ENCODE measurements around the gene NOS3.

Gene NOS3

DNA sequence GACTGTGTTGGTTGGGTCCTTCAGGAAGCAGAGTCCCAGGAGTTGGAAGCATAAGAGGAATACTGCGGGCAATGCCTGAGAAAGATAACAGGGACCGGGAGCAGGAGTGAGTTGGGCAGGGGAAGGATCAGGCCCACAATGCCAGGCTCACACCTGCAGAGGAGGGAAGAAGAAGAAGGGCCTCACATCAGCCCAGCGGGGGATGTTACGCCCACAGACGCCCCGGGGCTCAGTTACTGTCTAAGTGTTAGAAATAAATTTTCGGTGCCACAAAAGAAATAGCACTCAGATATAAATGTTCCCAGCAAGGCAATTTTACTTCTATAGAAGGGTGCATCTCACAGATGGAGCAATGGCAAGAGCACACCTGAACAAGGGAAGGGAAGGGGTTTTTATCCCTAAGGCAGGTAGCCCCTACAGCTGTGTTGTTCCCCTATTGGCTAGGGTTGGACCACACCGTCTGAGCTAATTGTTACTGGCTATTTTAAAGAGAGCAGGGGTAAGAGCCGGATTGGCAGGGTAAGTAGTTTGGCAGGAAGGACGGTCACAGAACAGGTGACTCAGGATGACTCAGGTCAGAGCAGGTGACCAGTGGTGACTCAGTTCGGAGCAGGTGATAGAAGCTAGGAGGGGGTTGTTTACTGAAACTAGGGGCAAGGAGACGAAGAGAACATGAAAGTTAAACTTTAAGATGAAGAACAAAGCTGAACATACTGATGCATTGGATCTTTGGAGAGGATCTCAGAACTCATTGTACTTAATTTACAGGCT, at the start of gene NOS3:
Gene NOS3, plus strand, starts transcription at position 602 of the 771 bp plus-strand sequence. CDS start 2,787 bp downstream, outside the sequence.
- no peak for ATAC-seq

DNA sequence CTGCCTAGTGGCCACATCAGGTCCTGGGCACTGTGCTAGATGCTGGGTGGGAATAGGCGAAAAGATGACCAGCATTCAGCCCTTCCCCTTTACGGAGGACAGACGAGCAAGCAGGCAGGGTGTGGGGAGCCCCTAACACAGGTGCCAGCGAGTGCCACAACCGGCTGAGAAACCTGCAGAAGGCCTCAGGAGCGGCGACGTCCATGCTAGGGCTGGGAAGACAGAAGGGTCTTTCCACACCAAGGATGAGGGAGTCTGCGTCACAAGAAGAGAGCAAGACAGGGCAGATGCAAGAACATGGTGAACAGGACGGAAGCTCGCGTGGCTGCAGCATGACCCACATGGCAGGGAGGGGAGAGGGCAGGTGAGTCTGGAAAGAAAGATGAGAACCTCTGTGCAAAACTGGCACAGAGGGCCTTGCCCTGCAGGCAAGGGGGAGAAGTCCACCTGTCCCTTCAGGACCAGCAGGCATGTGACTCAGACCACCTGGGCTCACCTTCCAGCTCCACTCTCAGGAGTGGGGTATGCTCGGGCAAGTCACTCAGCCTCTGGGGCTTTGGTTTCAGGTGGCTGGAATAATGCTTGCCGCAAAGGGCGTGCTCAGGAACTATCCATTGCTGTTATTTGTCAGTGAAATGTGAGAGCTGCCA, 49.3 kb upstream of the NOS3 start:
- ATAC-seq: no peak

DNA sequence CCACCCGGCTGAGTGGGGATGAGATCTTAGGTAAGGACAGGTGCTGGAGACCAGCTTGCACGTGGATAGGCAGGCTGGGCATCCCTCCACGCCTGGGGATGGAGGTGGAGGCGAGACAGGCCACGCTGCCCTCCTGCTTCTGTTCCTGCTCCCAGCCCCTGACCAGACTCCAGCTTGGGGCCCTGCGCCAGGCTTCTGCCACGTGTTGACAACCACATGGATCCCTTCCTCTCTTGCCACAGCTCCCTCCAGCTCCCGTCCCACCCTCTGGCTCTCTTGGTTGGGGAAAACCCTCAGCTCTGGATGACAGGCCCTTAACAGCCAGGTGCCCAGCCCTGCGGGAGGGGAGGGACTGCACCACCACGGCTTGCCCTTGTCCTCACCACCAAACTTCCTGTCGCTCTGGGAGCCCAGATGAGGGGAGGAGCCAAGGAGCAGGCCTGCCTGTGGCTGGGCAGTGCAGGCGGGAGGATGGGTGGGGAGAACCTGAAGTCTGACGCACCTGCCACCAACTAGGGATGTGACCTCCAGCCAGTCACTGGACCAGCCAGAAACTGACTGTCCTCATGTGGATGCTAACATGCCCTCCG, 48.7 kb upstream of the NOS3 start:
- ATAC-seq: peak; percentile 71 to 74

DNA sequence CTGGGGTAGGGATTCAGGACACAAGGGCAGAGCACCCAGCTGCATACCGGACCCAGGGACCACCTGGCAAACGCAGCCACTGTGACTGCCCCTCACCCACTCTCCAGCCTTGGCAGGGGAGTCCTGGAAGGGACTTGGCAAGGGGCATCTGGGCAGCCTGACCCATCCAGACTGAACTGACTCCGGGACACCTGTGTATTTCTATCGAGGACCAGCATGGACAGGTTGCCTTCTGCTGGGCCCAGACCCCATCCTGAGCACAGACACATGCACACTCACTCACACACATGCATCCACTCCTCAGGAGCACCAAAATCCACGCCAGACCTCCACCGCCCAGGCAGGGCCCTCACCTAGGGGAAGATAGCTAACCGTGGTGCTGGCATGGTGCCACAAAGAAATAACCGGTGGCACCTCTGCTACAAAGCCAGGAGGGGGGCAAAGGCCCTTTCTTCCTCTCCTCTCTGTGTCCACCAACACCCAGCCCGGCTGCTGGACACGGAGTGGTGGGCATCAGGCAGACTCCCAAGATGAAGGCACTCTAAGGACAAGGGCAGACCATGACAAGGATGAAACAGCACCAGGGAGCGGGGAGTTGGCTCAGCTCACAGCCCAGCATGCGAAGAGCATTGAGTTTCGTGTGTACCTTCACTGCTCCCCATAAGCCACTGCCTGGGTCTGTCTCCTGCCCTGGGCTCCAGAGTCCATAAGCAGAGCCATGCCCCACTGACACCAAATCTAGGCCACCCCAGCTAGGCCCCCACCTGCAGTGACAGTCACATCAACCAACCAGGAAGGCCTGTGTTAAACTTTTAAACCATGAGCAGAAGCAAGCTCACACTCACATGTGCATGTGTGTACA, 48.0 kb upstream of the NOS3 start:
- ATAC-seq: no peak

DNA sequence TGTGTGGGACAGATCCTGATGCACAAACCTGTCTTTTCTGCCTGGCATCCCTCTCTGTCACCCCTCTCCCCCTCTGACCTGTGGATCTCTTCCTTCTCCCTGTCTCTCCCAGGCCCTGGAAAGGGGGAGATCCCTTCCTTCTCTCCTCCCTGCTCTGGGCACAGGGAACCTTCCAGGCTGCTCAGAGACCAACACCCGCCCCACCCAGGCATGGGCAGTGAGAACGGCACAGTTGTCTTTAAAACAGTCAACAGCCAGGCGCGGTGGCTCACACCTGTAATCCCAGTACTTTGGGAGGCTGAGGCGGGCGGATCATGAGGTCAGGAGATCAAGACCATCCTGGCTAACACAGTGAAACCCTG, 47.4 kb upstream of the NOS3 start:
- ATAC-seq: no peak

DNA sequence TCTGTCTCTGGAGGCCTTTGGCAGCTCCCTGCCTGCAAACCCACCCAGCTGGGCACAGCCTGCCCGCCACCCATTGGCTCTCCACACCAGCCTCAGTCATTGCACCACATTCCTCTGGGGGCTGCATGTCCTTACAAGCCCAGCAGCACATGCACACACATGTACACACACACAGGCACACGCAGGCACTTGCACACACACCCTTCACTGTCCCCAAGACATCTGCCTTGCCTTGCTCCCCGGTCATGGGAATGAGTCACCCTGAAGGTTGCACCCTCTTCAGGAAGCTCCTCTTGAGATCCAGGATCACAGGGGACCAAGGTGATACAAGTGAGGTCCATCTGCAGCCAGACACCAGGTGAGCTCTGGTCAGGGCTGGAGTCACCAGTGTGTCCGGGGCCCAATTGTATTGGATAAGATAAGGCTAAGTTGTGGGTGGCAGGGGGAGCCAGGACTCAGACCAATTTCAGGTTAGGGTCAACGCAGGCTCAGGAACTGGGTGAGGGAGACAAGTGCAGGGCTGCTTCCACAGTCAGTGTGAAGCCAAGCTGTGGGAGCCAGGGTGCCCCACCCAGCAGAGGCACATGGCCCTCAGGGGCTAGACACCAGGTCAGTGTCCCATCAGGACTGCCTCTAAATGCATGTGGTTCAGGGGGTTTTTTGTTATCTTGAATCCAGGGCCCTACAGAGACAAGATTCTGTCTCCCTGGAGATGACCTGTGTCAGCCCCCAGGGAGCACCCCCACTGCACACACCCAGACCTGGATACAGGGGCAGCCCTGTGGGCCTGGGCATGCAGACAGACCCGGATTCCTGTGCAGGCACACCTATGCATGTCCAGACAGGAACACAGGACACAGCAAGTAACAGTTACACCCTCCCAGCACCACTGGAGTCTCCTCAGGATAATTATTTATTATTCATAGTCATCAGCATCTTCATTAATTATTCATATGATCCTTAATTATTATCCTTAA, 46.5 kb upstream of the NOS3 start:
- no peak for ATAC-seq

DNA sequence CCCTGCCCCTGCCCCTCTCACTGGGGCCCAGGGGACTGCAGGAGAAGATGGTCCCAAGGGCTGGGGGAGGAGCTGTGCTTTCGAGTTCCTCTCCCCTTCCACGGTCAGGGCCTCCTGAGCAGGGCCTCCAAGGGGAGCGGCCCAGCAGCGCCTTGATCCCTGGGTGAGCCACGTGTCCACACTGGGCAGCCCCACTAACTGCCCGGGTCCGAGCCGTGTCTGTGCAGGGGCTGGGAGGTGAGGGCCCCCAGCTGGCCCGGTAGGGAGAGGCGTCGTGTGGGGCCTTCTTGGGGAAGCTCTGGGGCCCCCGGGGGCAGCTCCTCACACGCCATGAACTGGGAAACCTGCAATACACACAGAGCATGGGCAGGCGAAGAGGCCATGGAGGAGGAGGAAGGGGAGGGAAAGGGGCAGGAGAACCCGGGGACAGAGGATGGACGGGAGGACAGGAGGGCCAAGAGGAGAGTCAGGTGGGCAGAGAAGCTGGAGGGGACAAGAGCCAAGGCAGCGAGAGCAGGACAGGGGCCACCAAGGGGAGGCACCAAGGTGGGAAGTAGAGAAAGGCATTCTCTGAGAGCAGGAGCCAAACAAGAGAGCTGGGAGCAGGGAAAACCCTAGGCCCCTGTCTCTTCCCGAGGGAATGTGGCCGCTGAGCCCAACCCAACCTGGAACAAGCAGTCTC, 45.5 kb upstream of the NOS3 start:
- no peak for ATAC-seq

DNA sequence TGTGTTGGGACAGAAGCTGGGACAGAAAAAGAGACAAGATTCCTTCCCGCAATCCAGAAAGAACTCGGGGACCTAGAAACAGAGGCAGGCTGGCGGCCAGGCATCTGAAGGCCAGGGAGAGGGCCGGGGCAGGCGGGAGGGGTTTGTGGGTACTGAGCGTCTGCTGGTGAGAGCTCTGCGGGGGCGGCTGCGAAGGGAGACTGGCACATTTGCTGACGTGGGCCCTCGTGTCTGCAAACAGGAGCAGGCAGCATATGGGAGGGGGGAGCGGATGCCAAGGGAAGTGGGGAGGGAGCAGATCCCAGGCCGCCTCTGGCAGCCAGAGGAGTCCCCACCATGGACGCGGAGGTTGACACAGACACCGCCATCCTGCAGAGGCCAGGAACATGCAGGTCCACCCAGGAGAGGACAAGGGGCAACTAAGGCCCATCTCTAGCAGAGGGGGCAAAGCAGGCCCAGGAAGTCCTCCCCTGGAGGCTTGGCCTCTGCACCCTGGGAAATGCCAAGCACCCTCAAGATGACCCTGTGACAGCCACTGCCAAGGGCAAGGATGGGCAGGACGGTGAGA, 44.9 kb upstream of the NOS3 start:
- ATAC-seq: no peak

DNA sequence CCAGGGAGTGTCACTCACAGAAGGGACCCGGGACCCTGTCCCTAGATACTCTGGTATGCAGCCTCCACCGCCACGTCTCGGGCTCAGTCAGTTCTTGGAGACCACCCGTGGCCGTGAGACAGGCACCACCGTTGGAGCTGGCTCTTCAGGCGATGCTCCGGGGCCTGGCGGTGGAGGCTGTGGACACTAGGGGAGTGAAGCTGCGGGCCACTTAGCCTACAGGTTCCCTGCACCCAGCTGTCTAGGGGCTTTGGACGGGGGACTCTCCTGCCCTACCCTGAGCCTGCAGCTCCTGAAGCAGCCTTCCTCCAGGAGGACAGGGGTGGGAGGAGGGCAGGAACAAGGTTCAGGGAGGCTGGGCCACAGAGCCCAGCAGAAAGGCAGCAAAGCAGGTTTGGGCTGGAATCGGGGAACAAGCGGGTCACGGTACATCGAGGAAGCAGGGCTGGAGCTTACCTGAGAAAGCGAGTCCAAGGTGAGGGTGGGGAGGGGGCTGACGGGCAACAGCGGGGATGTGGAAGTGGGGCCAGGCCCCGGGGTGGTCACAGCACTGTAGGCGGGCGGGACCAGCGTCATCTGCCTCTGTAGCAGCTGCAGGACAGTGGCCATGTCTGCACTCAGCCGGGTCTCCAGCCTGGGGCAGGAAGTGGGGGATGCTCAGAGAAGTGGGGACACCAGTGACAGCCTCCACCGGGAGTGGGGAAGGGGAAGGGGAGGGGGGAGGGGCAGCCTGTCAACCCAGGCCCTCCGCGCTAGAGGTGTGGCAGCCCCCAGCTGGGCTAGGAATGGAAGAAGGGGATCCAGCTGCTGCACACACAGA, 44.2 kb upstream of the NOS3 start:
- ATAC-seq: no peak

DNA sequence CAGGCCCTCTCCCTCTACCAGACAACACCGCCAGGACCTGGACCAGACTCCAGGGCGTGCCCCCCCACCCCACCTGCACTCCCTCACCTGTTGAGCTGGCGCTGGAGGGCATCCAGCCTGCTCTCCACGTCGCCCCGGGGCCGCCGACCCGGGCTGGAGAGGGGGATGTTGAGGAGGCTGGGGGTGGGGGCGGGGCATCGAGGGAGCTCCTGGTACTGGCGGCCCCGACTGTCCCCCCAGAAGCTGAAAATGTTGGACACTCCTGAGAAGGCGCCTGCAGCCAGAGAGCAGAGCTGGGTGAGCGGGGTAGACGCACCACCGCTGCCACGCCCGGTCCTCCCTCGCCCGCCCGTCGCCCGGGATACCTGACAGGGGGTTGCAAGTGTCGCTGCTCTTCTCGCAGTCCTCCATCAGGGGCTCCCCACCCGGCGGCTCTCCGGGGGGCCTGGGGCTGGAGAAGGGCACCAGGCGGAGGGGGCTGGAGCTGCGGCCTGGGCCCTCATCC, 43.5 kb upstream of the NOS3 start:
- ATAC-seq: no peak

DNA sequence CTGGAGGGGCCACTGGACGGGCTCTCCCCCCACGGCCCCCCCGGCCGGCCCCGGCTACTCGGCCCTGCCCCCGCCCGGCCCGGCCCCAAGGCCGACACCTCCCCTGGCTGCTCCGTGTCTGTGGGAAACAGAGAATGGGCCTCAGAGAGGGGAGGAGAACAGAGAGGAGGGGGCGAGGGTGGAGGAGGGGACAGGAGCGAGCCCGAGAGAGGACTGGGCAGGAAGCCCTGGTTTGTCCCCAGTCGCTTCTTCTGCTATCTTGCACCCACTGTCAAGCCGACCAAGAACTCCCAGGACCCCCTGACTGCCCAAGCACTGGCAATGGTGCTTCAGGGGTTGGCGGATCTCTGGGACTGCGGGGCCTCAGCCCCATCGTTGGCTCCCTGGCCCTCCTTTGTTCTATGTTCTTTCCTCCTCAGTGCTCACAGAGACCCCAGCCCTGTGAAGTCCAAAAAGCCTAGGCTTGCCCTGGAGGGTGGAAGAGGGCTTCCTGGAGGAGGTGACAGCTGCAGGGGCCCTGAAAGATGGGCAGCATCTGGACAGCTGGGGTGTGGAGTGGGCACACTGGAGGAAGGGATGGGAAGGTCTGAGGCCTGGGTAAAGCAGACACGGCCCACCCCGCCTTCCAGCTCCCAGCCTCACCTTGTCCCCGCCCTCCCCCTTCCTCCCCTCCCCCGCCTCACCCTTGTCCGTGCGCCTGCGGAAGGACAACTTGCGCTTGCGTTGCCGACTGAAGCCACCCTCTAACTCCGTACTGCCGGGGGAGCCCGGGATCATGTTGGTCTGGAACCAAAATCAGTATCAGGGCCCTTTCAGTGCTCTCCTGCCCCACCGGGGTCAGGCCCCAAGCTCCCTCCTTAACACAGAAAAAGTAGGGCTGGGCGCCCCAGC, 42.8 kb upstream of the NOS3 start:
- no peak for ATAC-seq

DNA sequence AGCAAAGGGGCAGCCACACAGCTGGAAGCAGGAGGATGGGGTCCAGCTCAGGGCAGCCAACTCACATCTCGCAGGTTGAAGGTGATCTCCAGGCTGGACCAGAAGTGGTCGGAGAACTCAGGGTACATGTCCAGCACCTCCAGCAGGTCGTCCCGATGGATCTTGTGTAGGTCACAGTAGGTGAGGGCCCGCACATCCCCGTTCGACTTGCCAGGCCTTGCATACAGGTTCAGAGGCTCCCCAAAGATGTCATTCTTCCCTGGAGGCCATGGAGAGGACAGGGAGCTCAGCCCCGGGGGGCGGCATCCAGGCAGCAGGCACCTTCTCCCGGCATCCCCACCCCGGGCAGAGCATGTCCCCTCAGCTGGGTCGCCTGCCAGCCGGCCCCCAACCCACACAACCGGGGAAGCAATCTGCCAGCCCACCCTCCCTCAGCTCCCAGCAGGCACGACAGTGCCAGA, 42.0 kb upstream of the NOS3 start:
- no peak for ATAC-seq

DNA sequence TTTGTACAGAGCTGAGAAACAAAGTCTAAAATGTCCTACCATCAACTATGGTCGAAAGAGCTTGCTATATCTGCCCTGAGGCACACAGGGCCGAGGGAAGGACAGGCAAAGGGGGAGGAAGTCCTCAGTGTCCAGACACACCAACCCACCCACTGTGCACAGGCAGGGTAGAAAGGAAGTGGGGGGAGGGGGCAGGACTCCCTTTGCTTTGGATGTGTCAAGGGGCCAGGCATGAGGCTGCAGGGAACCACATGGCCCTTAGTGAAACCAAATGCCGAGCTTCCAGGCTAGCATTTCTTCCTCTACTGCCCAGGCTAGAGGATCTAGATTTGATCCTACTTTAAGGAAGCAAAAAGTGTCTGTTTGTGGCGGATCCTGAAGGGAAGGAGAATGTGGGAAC, 41.3 kb upstream of the NOS3 start:
- ATAC-seq: no peak

DNA sequence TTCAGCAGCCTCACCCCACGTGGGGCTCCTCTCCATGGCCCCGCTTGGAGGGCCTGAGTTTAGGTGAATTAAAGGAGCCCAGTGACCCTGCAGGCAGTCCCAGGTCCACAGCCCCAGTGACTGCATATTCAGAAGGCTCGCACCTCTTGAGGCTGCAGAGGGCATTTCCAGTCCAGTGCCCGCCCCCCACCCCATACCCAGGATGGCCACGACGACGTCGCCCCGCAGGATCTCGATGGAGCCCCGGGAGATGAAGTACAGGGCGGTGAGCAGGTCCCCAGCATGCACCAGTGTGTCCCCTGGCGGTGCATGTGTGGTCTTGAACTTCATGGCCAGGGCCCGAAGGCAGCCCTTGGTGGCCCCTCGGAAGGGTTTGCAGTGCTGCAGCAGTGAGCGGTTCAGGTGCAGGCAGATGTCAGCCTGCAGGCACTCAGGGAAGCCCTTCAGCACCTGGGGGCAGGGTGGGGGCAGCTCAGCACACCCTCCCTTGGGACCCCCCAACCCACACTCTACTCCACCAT, 40.8 kb upstream of the NOS3 start:
- ATAC-seq: no peak

DNA sequence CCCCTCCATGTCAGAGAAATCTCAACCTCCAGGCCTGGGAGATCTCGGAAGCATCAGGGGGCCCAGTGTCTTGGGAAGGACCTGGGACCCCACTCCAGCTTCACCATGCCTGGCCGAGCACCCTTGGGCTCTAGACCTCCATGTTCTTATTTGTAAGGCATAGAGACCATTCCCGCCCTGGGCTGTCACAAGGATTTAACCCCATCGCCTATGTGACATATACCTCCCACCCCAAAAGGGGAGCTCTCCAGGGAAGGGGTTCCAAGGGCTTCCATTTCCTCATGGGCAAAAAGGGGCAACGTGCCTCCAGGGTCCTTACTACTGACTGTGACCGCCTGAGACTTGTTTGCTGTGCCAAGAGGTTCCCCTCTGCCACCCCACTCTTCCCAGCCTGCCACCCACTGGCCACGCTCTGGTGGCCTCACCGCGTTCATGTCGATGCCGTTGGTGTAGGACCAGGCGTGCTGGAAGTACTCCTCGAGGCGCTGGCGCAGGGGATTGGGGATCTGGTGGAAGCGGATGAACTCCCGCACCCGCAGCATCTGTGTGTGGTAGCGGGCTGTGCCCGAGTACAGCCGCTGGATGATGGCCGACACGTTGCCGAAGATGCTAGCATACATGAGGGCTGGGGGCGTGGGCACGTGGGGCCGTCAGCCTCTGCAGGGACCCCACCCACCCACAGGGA, 40.2 kb upstream of the NOS3 start:
- no peak for ATAC-seq

DNA sequence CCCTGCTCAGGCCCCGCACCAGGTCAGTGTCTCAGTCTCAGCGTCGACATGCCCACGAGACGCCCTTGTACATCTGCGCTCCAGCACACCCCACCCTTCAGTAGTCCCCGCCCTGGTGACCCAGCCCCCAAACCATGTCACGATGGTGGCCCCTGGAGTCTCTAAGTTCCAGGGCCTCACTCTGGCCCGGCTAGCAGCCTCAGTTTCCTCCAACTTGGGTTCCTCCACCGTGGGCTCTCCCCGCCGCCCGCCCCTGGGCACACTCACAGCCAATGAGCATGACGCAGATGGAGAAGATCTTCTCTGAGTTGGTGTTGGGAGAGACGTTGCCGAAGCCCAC, 39.7 kb upstream of the NOS3 start:
- ATAC-seq: no peak

DNA sequence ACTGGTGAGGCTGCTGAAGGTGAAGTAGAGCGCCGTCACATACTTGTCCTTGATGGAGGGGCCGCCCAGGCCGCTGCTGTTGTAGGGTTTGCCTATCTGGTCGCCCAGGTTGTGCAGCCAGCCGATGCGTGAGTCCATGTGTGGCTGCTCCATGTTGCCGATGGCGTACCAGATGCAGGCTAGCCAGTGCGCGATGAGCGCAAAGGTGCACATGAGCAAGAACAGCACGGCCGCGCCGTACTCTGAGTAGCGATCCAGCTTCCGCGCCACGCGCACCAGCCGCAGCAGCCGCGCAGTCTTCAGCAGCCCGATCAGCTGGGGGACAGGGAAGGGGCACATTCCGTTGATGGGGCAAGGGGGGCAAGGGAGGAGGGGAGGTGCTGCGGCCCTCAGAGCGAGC, 39.3 kb upstream of the NOS3 start:
- ATAC-seq: no peak

All from activated CD4-positive, CD25-positive, alpha-beta regulatory T cell treated with anti-CD3 and anti-CD28 coated beads, Interleukin-2, amount 50 U/mL, for 24 hours (primary cell).